Measurements from ENCODE around the gene PCNA.

DNA sequence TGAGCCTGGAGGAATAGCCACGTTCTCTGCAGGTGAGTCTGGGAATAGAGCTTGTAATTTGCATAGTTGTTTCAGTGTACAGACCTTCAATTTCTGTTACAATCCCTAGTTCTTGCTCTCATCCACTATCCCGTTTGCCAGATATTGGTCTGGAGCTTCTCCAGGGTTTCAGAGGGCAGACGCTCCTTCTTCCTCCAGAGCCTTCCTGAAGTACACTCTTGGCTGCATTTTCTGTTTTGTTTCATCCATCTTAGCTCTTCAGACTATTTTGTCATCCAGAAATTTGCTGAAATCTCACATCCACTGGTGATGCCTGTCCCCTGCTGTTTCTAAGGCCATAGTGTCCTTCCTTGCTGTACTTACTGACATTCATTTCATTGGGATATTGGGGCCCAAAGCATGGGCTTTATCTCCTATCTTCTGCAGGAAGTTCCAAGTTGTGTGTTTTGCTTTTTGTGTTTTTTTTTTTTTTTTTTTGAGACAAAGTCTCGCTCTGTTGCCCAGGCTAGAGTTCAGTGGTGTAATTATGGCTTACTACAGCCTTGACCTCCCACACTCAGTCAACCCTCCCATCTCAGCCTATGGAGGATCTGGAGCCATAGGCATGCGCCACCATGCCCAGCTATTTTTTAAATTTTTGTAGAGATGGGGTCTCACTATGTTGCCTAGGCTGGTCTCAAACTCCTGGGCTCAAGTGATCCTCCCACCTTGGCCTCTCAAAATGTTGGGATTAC is 25.8 kb upstream of the PCNA start:
- TF ChIP-seq, protein P1, sequence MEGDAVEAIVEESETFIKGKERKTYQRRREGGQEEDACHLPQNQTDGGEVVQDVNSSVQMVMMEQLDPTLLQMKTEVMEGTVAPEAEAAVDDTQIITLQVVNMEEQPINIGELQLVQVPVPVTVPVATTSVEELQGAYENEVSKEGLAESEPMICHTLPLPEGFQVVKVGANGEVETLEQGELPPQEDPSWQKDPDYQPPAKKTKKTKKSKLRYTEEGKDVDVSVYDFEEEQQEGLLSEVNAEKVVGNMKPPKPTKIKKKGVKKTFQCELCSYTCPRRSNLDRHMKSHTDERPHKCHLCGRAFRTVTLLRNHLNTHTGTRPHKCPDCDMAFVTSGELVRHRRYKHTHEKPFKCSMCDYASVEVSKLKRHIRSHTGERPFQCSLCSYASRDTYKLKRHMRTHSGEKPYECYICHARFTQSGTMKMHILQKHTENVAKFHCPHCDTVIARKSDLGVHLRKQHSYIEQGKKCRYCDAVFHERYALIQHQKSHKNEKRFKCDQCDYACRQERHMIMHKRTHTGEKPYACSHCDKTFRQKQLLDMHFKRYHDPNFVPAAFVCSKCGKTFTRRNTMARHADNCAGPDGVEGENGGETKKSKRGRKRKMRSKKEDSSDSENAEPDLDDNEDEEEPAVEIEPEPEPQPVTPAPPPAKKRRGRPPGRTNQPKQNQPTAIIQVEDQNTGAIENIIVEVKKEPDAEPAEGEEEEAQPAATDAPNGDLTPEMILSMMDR (IDR thresholded peaks at IDR 0.05; ENCODE audit: low read depth, low read length), result no peak
- no peak for TF ChIP-seq POLR2A (IDR thresholded peaks at IDR 0.05; ENCODE audit: extremely low read depth, insufficient read length)

Data from NB4 (cell line).